HCT116 (cell line): Measurements from ENCODE around the gene CD34. TPM values are rescaled to one million over a fixed set of nuclear protein-coding genes. Genes with fewer than 3 reads are reported as not detected.

Experiments used
- ATAC-seq: fragments of 200-7000 bp; cut with Tn5 transposase; 2 replicates; pipeline ENCODE4 v1.9.1; 2020; ENCODE audit warnings: mild to moderate bottlenecking, moderate library complexity
- BruUV-seq: library from RNA; stranded (reverse); fragments of 400-500 nt; replicated peaks from 2 replicates; lab custom pipeline; 2021; lab: Mats Ljungman, UMichigan
- CTCF ChIA-PET: fragments of 300-600 bp; sonication (Branson Sonifier 250); formaldehyde crosslinking; loops from one replicate; lab custom pipeline; 2021; ENCODE audit warnings: antibody characterized with exemption; lab: Charles Lee
- POLR2A ChIA-PET: fragments of 300-600, 350-600 bp; sonication (Branson Sonifier 250); formaldehyde crosslinking; loops from one replicate; lab custom pipeline; 2021; ENCODE audit warnings: antibody characterized with exemption; lab: Charles Lee
- RAD21 ChIA-PET, 2 experiments: fragments of 300-600 bp; sonication (Branson Sonifier 250); formaldehyde crosslinking; loops; one replicate each; lab custom pipeline; 2023; ENCODE audit warnings: low total read pairs in 2 of 2; ENCODE audit not compliant: uncharacterized antibody in 2 of 2, unreplicated experiment in 2 of 2, low non-redundant PET in 1 of 2; lab: Charles Lee
- DNase-seq: peaks from one replicate; pipeline ENCODE4 v3.0.0-alpha.2; 2010; ENCODE audit warnings: low read depth, low spot score
- H2AFZ ChIP-seq: fragments of 200-600 bp; shearing (Covaris generic), sonication (generic); 2 replicates; pipeline ENCODE4 v1.6.1; 2017; ENCODE audit warnings: low read depth, mixed run types, mixed read lengths, antibody characterized with exemption, low read length; ENCODE audit not compliant: poor library complexity, severe bottlenecking
- H3K27ac ChIP-seq: 2 replicates; pipeline ENCODE4 v1.5.1; 2012; ENCODE audit warnings: low read depth, low read length
- H3K27me3 ChIP-seq: fragments of 200-600 bp; sonication (generic); 2 replicates; pipeline ENCODE4 v1.6.1; 2016; ENCODE audit warnings: mixed run types, low read length, mixed read lengths; ENCODE audit not compliant: insufficient read depth
- H3K36me3 ChIP-seq, 2 experiments: fragments of 200-500 bp in 1 of 2; fragments of 200-600 bp in 1 of 2; sonication (Bioruptor generic) in 1 of 2; sonication (generic) in 1 of 2; 2 replicates each; pipeline versions ENCODE4 v1.5.1 to v1.6.1; 2014 to 2016; ENCODE audit warnings: low read length in 2 of 2, inconsistent platforms in 1 of 2, mixed read lengths in 1 of 2, mixed run types in 1 of 2; ENCODE audit not compliant: insufficient read depth in 2 of 2, control insufficient read depth in 1 of 2
- H3K4me1 ChIP-seq, 2 experiments: fragments of 200-600 bp in 1 of 2; sonication (generic) in 1 of 2; 2 replicates each; pipeline versions ENCODE4 v1.5.1 to v1.6.1; 2012 to 2017; ENCODE audit warnings: low read length in 2 of 2, inconsistent platforms in 1 of 2, mild to moderate bottlenecking in 1 of 2, mixed read lengths in 1 of 2, mixed run types in 1 of 2, moderate library complexity in 1 of 2; ENCODE audit not compliant: insufficient read depth in 2 of 2, control insufficient read depth in 1 of 2
- H3K4me2 ChIP-seq: fragments of 200-600 bp; sonication (generic); 2 replicates; pipeline ENCODE4 v1.6.1; 2017; ENCODE audit warnings: mixed run types, low read length, mixed read lengths
- H3K4me3 ChIP-seq, 2 experiments: fragments of 200-600 bp in 1 of 2; sonication (generic) in 1 of 2; replicated peaks in 1 of 2; 2 replicates each; pipeline ENCODE4 v1.5.1; 2011 to 2016; ENCODE audit warnings: low read length in 2 of 2, control low read depth in 1 of 2, low read depth in 1 of 2, mild to moderate bottlenecking in 1 of 2, mixed read lengths in 1 of 2, mixed run types in 1 of 2
- H3K79me2 ChIP-seq: fragments of 200-600 bp; sonication (generic); 2 replicates; pipeline ENCODE4 v1.6.1; 2017; ENCODE audit warnings: mild to moderate bottlenecking, mixed run types, low read length, moderate library complexity, mixed read lengths; ENCODE audit not compliant: insufficient read depth
- H3K9ac ChIP-seq: fragments of 200-600 bp; sonication (generic); 2 replicates; pipeline ENCODE4 v1.6.1; 2016; ENCODE audit warnings: low read length, mixed read lengths
- H3K9me2 ChIP-seq: fragments of 200-600 bp; sonication (generic), shearing (Covaris generic); 2 replicates; pipeline ENCODE4 v1.6.1; 2017; ENCODE audit warnings: mixed run types, mild to moderate bottlenecking, moderate library complexity; ENCODE audit not compliant: insufficient read depth
- H3K9me3 ChIP-seq, 2 experiments: fragments of 200-500 bp in 1 of 2; fragments of 200-600 bp in 1 of 2; sonication (Bioruptor generic) in 1 of 2; sonication (generic) in 1 of 2; 2 replicates each; pipeline ENCODE4 v1.6.1; 2014 to 2017; ENCODE audit warnings: low read length in 2 of 2, mixed read lengths in 2 of 2, inconsistent platforms in 1 of 2, low read depth in 1 of 2, mild to moderate bottlenecking in 1 of 2, mixed run types in 1 of 2, moderate library complexity in 1 of 2; ENCODE audit not compliant: control insufficient read depth in 1 of 2, insufficient read depth in 1 of 2
- H4K20me1 ChIP-seq: fragments of 200-600 bp; sonication (generic), shearing (Covaris generic); 2 replicates; pipeline ENCODE4 v1.6.1; 2017; ENCODE audit warnings: mixed run types, mild to moderate bottlenecking, moderate library complexity; ENCODE audit not compliant: insufficient read depth
- ELF1 ChIP-seq: IDR thresholded peaks from 2 replicates; pipeline ENCODE4 v1.6.1; 2012; ENCODE audit warnings: low read depth, borderline replicate concordance
- intact Hi-C: fragments of 100-400 bp; cut with micrococcal nuclease; formaldehyde crosslinking; loops from 2 replicates; pipeline ENCODE4 v1.10.0; 2022
- total RNA-seq: library from RNA; stranded (reverse); gene quantifications from one replicate; pipeline ENCODE4 v1.2.1, GENCODE V29; 2021; ENCODE audit not compliant: unreplicated experiment

CD34 gene
- total RNA-seq, 1 experiment from 2014 or later: 0.07 TPM

DNA sequence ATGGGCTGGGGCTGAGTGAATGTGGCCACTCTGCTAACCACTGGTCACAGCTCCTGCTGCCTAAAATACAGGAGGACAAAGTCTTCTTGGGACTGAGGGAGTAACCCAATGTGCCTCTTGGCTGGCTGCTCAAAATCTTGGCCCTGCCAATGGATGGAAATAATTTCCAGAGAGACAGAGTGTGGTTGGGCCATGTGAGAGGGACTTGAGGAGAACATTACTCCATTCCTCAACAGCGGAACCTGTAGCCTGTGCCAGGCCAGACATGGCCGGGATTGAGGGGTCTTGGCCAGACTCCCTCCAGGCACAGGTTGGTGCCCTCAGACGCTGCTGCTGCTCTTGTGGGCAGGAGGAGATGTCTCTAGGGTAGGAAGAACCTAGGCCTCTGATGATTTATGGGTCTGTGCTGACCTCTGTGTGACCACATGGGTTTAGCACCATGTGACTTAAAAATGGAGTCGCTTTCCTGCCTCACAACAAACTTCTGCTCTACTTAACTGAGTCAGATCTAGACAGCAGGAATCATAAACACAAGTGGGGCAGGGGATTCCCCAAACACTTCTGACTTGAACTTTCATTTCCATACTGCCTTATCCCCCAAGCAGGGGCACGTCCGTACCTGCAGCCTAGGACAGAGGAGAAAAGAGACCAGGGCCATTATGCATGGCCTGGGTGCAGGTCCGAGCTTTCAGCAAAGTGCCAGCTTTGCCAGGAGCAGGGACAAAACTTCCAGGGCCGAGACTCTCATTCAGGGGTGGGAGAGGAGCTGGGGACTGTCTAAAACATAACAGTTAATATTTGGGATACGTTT, 79.2 kb downstream of the CD34 start:
- H3K79me2 ChIP-seq: peaks cover 36% of the 10 kb centered on the region
- 0 out of 4 replicates have a peak, but pooled peaks cover 0 to 2% of the 10 kb centered on the region in 2 experiments for H3K4me1 ChIP-seq
- CTCF ChIA-PET: no interaction called here
- no peak overlapping the region for H3K9ac ChIP-seq
- intact Hi-C loops: no loop called here
- H3K9me2 ChIP-seq: no peaks in the 10 kb centered on the region
- no peak overlapping the region for H3K4me2 ChIP-seq
- ATAC-seq: no peak
- no peaks in the 10 kb centered on the region for H4K20me1 ChIP-seq
- no peak for TF ChIP-seq ELF1
- BruUV-seq: no TSS peak
- H3K4me3 ChIP-seq: no peak overlapping the region
- no peaks in the 10 kb centered on the region for H3K9me3 ChIP-seq
- POLR2A ChIA-PET: no interaction called here
- no peaks in the 10 kb centered on the region for H3K27me3 ChIP-seq
- H3K27ac ChIP-seq: no peak overlapping the region
- no peaks in the 10 kb centered on the region for H3K36me3 ChIP-seq
- RAD21 ChIA-PET: no interaction called here
- no peak overlapping the region for H2AFZ ChIP-seq
- DNase-seq: no peak

Other genes starting within 250 kb of the CD34 start
- 100 TPM for gene CD46, start 159.1 kb downstream of the CD34 start, total RNA-seq